Common myeloid progenitor, CD34-positive (primary cell): ENCODE data around the gene CD74. TPM values are rescaled to one million over a fixed set of nuclear protein-coding genes. Genes with fewer than 3 reads are reported as not detected.

ENCODE experiments used
- CTCF ChIA-PET: fragments of 350-600 bp; sonication (Branson Sonifier 250); formaldehyde crosslinking; loops from one replicate; lab custom pipeline; 2021; ENCODE audit warnings: antibody characterized with exemption; lab: Charles Lee
- POLR2A ChIA-PET: fragments of 350-600 bp; sonication (Branson Sonifier 250); formaldehyde crosslinking; loops from one replicate; lab custom pipeline; 2021; ENCODE audit warnings: antibody characterized with exemption; lab: Charles Lee
- DNase-seq, 3 donors: peaks; one replicate each; pipeline versions ENCODE4 v3.0.0 to v3.0.0-alpha.2; 2013
- H3K27ac ChIP-seq, 2 experiments: 1 replicate in 1 of 2; 2 replicates in 1 of 2; pipeline ENCODE4 v1.7.0; 2013; ENCODE audit warnings: inconsistent platforms in 2 of 2, low read length in 2 of 2, mild to moderate bottlenecking in 2 of 2, low read depth in 1 of 2, moderate library complexity in 1 of 2; ENCODE audit not compliant: severe bottlenecking in 2 of 2, insufficient read depth in 1 of 2, poor library complexity in 1 of 2
- H3K27me3 ChIP-seq, 5 experiments: replicated peaks in 2 of 5; 1 replicate in 3 of 5; 2 replicates in 2 of 5; pipeline versions ENCODE4 v1.6.1 to v1.7.0; 2013; ENCODE audit warnings: low read length in 4 of 5, mild to moderate bottlenecking in 2 of 5, moderate library complexity in 2 of 5, inconsistent platforms in 1 of 5; ENCODE audit not compliant: insufficient read depth in 5 of 5, control insufficient read depth in 4 of 5
- H3K36me3 ChIP-seq, 4 experiments: 1 replicate in 2 of 4; 2 replicates in 2 of 4; pipeline versions ENCODE4 v1.6.1 to v1.7.0; 2013; ENCODE audit warnings: low read length in 3 of 4, control low read depth in 1 of 4, mild to moderate bottlenecking in 1 of 4; ENCODE audit not compliant: control insufficient read depth in 4 of 4, insufficient read depth in 4 of 4
- H3K4me1 ChIP-seq, 4 experiments: 1 replicate in 3 of 4; 2 replicates in 1 of 4; pipeline versions ENCODE4 v1.6.1 to v1.7.1; 2013; ENCODE audit warnings: low read length in 3 of 4, mild to moderate bottlenecking in 3 of 4, control low read depth in 1 of 4, inconsistent platforms in 1 of 4, moderate library complexity in 1 of 4; ENCODE audit not compliant: control insufficient read depth in 4 of 4, insufficient read depth in 4 of 4; ENCODE audit errors: control extremely low read depth in 1 of 4
- H3K4me3 ChIP-seq, 7 experiments: 1 replicate in 4 of 7; 2 replicates in 3 of 7; pipeline versions ENCODE4 v1.5.1 to v1.7.0; 2013; ENCODE audit warnings: mild to moderate bottlenecking in 7 of 7, low read length in 6 of 7, moderate library complexity in 6 of 7, inconsistent platforms in 2 of 7, low read depth in 2 of 7, control low read depth in 1 of 7; ENCODE audit not compliant: insufficient read depth in 4 of 7, control insufficient read depth in 1 of 7; ENCODE audit errors: extremely low read depth in 1 of 7
- H3K9me3 ChIP-seq, 5 experiments: 1 replicate in 4 of 5; 2 replicates in 1 of 5; pipeline versions ENCODE4 v1.6.1 to v1.7.1; 2013; ENCODE audit warnings: low read length in 4 of 5, mild to moderate bottlenecking in 2 of 5, inconsistent platforms in 1 of 5, low read depth in 1 of 5, moderate library complexity in 1 of 5; ENCODE audit not compliant: control insufficient read depth in 4 of 5, insufficient read depth in 2 of 5; ENCODE audit errors: control extremely low read depth in 1 of 5
- WGBS: methylation state at CpG from one replicate; pipeline ENCODE4 v1.1.5; 2013; ENCODE audit not compliant: insufficient coverage; 5-methylcytosine and 5-hydroxymethylcytosine counted together
- polyA plus RNA-seq: library from polyadenylated mRNA; unstranded; fragments of 120-200 nt; gene quantifications from one replicate; pipeline ENCODE4 v1.2.1, GENCODE V29; 2013

CD74 gene
- polyA plus RNA-seq, result 2,904 TPM

DNA sequence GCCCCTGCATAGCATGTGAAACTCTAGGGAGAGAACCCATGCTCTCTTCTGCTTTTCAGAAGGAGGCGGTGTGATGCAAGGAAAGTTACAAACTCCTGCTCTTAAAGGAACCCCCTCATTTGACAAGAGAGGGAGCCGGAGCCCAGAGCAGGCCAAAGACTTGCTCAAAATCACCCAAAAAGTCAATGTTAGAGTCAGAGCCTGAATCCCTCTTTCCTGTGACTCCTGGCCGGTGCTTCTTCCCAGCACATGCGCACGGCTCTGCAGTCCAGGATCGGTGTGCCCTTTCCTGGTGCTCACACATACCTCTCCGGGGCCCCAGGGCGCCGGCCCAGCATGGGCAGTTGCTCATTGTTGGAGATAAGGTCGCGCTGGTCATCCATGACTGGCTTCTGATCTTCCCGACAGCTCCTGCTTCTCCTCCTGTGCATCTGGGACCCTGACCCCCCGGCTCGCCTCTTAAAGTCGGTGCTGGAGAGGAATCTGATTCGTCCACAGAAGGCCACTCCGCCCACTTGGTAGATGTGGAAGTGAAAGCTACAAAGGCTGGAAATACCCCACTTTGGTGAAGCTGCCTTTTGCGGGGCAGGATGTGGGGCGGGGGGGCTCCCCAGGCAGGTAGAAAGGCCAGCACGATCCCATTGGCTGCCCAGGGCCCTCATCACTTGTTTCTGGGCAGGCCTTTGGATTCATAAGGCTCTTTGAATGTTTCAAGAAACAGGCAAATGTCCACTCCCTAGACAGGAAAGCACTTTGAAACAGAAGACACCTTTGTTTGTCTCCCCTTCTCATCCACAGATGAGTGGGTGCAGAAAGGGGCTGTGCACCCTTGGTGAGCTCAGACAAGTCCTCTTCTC lies at the start of gene CD74:
Gene CD74 (minus strand): TSS at position 592 of the 857 bp plus-strand sequence. CDS start 161 bp downstream, at position 431.
- 0% methylated on average over 17 of the region's 20 CpGs for WGBS
- H3K27ac ChIP-seq, result peak within 1 kb of the TSS; percentile 97
- H3K9me3 ChIP-seq, result no peaks in the 10 kb centered on the region
- H3K4me1 ChIP-seq, result peaks cover 12 to 53% (median 34%) of the 10 kb centered on the region in 4 experiments
- H3K36me3 ChIP-seq, result peaks cover 3 to 24% (median 10%) of the 10 kb centered on the region in 4 experiments
- ChIA-PET CTCF (interaction anchor here (1.2 to 6.6 kb wide), 7 partner anchors 10 to 39 kb away, joined by 3 to 62 read pairs (median 4); no protein-coding TSS in a partner anchor), POLR2A (interaction anchor here (0.6 to 3.0 kb wide), 9 partner anchors 9 to 37 kb away, joined by 3 to 21 read pairs (median 4); partner anchors contain the start of gene RPS14)
- DNase-seq, result peak; percentile 97 to 99 (median 99)
- peak within 1 kb of the TSS; percentile 77 to 100 (median 94) for H3K4me3 ChIP-seq
- H3K27me3 ChIP-seq, result no peaks in the 10 kb centered on the region

DNA sequence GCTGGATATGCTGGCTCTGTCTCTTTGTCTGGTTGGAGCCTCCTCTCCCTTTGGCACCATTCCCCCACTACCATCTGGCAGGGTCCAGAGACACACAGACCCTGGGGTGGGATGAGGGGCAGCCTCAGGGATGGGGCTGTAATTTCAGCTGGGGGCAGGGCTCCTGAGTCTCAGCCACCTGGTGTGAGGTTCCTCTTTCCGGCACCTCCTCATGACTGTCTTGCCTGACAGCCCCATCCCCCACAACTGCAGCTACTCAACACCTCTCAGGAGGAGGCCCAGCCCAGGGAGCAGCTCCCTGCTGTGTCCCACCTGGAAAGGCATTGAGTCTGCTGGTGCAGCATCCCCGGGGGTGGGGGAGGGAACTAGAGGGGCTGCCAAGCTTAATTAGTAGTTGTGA lies 48.5 kb upstream of the CD74 start:
- Histone ChIP-seq H3K4me1 (peaks cover 14 to 69% (median 46%) of the 10 kb centered on the region in 4 experiments), H3K9me3 (no peaks in the 10 kb centered on the region), H3K27me3 (no peaks in the 10 kb centered on the region), H3K27ac (peak overlapping the region in 1 of 2 experiments; percentile 1), H3K4me3 (peak overlapping the region in 1 of 7 experiments; percentile 30), H3K36me3 (no peaks in the 10 kb centered on the region)
- WGBS, result no CpG with 5 or more reads among the region's 2 CpGs
- POLR2A ChIA-PET, result no interaction called here
- CTCF ChIA-PET, result interaction anchor here (0.9 to 7.2 kb wide), 8 partner anchors 10 to 230 kb away, joined by 3 to 59 read pairs (median 4); no protein-coding TSS in a partner anchor
- DNase-seq, result peak in 2 of 3 donors; percentile 59 to 65

DNA sequence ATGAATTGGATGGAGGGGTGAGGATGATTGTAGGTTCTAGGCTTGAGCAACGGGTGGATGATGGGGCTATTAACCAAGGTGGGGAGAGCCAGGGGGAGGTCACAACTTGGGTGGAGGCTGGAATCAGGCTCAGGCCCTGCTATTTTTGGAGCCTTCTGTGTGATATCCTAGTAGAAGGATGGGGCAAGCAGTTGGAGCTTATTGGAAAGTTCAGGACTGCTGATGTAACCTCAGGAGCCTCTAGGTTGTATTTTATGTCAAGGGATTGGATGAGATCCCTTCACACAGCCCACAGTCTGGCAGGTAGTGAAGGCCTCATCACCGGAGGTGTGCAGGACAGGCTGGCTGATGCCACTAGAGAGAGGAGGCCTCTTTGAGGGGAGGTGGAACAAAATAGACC lies 48.1 kb upstream of the CD74 start:
- peaks cover 14 to 71% (median 45%) of the 10 kb centered on the region in 4 experiments for H3K4me1 ChIP-seq
- peak overlapping the region in 1 of 7 experiments; percentile 30 for H3K4me3 ChIP-seq
- peak overlapping the region in 1 of 2 experiments; percentile 1 for H3K27ac ChIP-seq
- 75% methylated on average over 2 of the region's 2 CpGs for WGBS
- H3K36me3 ChIP-seq, result no peaks in the 10 kb centered on the region
- H3K27me3 ChIP-seq, result no peaks in the 10 kb centered on the region
- no peak for DNase-seq
- ChIA-PET CTCF (interaction anchor here (0.9 to 7.2 kb wide), 11 partner anchors 9 to 231 kb away, joined by 3 to 59 read pairs (median 3); no protein-coding TSS in a partner anchor), POLR2A (no interaction called here)
- no peaks in the 10 kb centered on the region for H3K9me3 ChIP-seq

DNA sequence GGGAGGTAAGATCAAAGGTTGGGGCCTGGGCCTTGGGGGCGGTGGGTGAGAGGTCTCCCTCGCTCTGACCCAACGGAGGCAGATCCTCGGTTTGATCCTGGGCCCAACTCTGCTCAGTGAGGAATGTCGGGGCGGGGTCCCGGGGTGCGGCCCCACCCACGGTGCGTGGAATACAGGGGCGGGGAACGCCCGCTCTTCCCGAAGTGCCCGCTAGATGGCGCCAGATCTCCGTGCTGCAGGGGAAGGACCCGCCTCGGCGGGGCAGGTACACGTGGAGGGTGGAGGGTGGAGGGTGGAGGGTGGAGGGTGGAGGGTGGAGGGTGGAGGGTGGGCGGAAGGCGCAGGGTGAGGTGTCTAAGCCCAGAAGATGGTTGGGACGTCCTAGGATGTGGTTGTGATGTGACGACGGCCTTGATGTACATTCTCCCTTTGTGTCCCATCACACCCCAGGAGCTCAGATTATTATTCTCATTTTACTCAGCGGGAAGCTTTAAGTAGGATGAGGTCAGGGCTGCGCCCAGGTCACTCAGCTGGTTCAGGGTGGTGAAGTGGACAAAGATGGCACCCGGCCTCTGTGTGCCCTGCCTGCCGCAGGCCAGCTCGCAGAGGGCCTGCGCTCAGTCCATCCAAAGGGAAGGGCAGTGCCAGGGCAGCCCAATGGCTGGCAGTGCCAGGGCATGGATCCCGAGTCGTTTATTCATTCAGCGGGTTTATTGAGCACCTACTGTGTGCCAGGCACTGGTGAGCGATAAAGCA lies 46.3 kb upstream of the CD74 start:
- peak; percentile 59 to 79 (median 74) for DNase-seq
- 50% methylated on average over 17 of the region's 36 CpGs for WGBS
- CTCF ChIA-PET, result interaction anchor here (0.6 to 7.2 kb wide), 28 partner anchors 9 to 656 kb away, joined by 3 to 59 read pairs (median 4); partner anchors contain the start of genes RPS14 and SMIM3
- Histone ChIP-seq H3K27me3 (no peaks in the 10 kb centered on the region), H3K9me3 (no peaks in the 10 kb centered on the region), H3K4me1 (peaks cover 14 to 82% (median 59%) of the 10 kb centered on the region in 4 experiments), H3K27ac (no peak overlapping the region), H3K36me3 (no peaks in the 10 kb centered on the region), H3K4me3 (peak overlapping the region in 3 of 7 experiments; percentile 32 to 56 (median 54))
- POLR2A ChIA-PET, result no interaction called here

DNA sequence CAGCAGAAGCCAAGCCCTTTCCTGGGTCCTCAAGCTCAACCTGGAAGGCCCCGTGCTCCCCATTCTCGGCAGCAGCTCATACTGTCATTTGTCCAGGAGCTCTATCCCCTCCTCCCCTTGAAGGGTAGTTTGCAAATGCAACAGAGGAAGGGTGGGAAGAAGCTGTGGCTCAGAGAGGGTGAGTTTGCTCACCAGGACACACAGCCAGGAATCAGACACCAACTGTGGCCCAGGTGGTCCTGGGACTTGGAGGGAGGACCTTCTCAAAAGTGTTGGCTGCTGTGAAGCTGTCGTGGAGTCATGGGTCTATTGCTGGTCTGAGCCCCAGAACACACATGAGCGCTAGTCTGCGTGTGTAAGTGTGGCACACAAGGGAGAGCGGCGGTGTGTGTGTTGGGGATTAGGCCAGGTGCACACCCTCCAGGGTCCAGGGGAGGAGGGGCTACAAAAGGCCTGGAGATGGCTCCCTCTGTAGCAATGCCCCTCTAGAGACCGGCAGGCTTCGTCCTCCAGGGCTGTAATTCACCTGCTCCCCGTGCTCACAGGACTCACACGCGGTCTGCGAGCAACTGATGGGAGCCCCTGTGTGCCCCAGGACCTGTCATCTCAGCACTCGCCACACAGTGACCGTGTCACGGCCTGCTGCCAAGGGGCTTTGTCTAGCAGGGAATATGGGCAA lies 45.0 kb upstream of the CD74 start:
- H3K4me1 ChIP-seq, result peaks cover 14 to 85% (median 71%) of the 10 kb centered on the region in 4 experiments
- DNase-seq, result no peak
- no peaks in the 10 kb centered on the region for H3K9me3 ChIP-seq

DNA sequence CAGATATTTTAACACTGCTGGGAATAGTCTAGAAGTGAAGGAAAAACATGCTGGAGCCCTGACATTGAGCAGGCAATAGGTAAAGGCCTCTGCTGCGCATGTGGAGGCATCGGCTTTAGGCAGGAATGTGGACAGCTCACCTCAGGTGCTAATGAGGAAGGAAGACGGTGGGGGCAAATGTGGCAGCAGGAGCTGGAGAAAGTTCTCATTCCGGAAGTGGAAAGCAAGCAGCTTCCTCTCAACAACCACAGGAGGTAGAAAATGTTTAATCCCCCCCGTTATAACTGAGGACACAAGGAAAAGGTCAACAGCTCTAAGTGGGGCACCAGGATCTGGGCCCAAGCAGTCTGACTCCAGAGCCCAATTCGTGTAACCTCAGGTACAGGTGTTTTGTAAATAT lies 44.4 kb upstream of the CD74 start:
- CTCF ChIA-PET, result interaction anchor here (0.7 to 7.2 kb wide), 17 partner anchors 27 to 642 kb away, joined by 3 to 59 read pairs (median 4); partner anchors contain the start of genes IRGM and SMIM3
- POLR2A ChIA-PET, result interaction anchor here (0.6 kb wide), 1 partner anchor 62 kb away, joined by 3 read pairs; no protein-coding TSS in a partner anchor
- 2% methylated on average over 6 of the region's 6 CpGs for WGBS
- H3K27ac ChIP-seq, result peak overlapping the region in 1 of 2 experiments; percentile 15
- H3K27me3 ChIP-seq, result no peaks in the 10 kb centered on the region
- peak; percentile 56 to 75 (median 69) for DNase-seq
- H3K4me1 ChIP-seq, result peaks cover 14 to 83% (median 74%) of the 10 kb centered on the region in 4 experiments
- H3K36me3 ChIP-seq, result no peaks in the 10 kb centered on the region
- H3K9me3 ChIP-seq, result no peaks in the 10 kb centered on the region
- H3K4me3 ChIP-seq, result peak overlapping the region in 2 of 7 experiments; percentile 16 to 49

More for the DNA sequence above, 45.0 kb upstream of the CD74 start:
- Histone ChIP-seq H3K4me3 (peak overlapping the region in 2 of 7 experiments; percentile 30 to 49), H3K27ac (peak overlapping the region in 1 of 2 experiments; percentile 15), H3K36me3 (no peaks in the 10 kb centered on the region), H3K27me3 (no peaks in the 10 kb centered on the region)
- ChIA-PET POLR2A (no interaction called here), CTCF (interaction anchor here (0.7 to 7.2 kb wide), 21 partner anchors 8 to 641 kb away, joined by 3 to 59 read pairs (median 4); partner anchors contain the start of genes IRGM, RPS14 and SMIM3)
- WGBS, result 77% methylated on average over 15 of the region's 16 CpGs
